Panc1 (cell line): Measurements from ENCODE around the gene PRKCA. TPM values are rescaled to one million over a fixed set of nuclear protein-coding genes. Genes with fewer than 3 reads are reported as not detected.

ENCODE experiments used
- ATAC-seq: fragments of 200-7000 bp; cut with Tn5 transposase; 2 replicates; pipeline ENCODE4 v1.9.1; 2020; ENCODE audit warnings: mild to moderate bottlenecking, moderate library complexity
- BruUV-seq: library from RNA; stranded (reverse); fragments of 400-500 nt; replicated peaks from 2 replicates; lab custom pipeline; 2021; lab: Mats Ljungman, UMichigan
- CTCF ChIA-PET: fragments of 300-600 bp; sonication (Branson Sonifier 250); formaldehyde crosslinking; loops from one replicate; lab custom pipeline; 2022; ENCODE audit warnings: antibody characterized with exemption; lab: Charles Lee
- POLR2A ChIA-PET: fragments of 300-600 bp; sonication (Branson Sonifier 250); formaldehyde crosslinking; loops from one replicate; lab custom pipeline; 2022; ENCODE audit warnings: antibody characterized with exemption; lab: Charles Lee
- DNase-seq: peaks from one replicate; pipeline ENCODE4 v3.0.0-alpha.2; 2010; ENCODE audit warnings: low read depth, low spot score
- H3K27ac ChIP-seq: 2 replicates; pipeline ENCODE4 v1.5.1; 2011; ENCODE audit warnings: mild to moderate bottlenecking, low read length, inconsistent platforms
- H3K27me3 ChIP-seq: fragments of 200-500 bp; sonication (Bioruptor generic); 2 replicates; pipeline ENCODE4 v1.6.0; 2014; ENCODE audit warnings: low read length, inconsistent platforms; ENCODE audit not compliant: control insufficient read depth, insufficient read depth
- H3K36me3 ChIP-seq: fragments of 200-500 bp; sonication (Bioruptor generic); 2 replicates; pipeline ENCODE4 v1.5.1; 2014; ENCODE audit warnings: inconsistent platforms, mild to moderate bottlenecking, low read length, moderate library complexity; ENCODE audit not compliant: control insufficient read depth, insufficient read depth
- H3K4me1 ChIP-seq: 2 replicates; pipeline ENCODE4 v1.5.1; 2011; ENCODE audit warnings: inconsistent platforms, mild to moderate bottlenecking, low read length, moderate library complexity; ENCODE audit not compliant: control insufficient read depth, insufficient read depth
- H3K4me3 ChIP-seq, 2 experiments: 2 replicates each; pipeline ENCODE4 v1.5.1; 2011 to 2012; ENCODE audit warnings: low read depth in 2 of 2, low read length in 2 of 2, mild to moderate bottlenecking in 2 of 2, inconsistent platforms in 1 of 2, moderate library complexity in 1 of 2
- H3K9me3 ChIP-seq: fragments of 200-500 bp; sonication (Bioruptor generic); 2 replicates; pipeline ENCODE4 v1.5.1; 2014; ENCODE audit warnings: low read depth, mild to moderate bottlenecking, inconsistent platforms, low read length, moderate library complexity; ENCODE audit not compliant: control insufficient read depth, insufficient read depth
- POLR2AphosphoS5 ChIP-seq: IDR thresholded peaks from 2 replicates; pipeline ENCODE4 v1.6.1; 2012; ENCODE audit warnings: mild to moderate bottlenecking, low read depth, low read length, moderate library complexity
- SIN3A ChIP-seq: IDR thresholded peaks from 2 replicates; pipeline ENCODE4 v1.6.1; 2012; ENCODE audit warnings: low read depth, mild to moderate bottlenecking, low read length, moderate library complexity, borderline replicate concordance; ENCODE audit not compliant: insufficient read depth
- TCF7L2 ChIP-seq: IDR thresholded peaks from 2 replicates; pipeline ENCODE4 v1.6.1; 2011; ENCODE audit warnings: mild to moderate bottlenecking, low read depth, low read length, inconsistent platforms
- in situ Hi-C: cut with HindIII; loops from 2 replicates; pipeline ENCODE4 v1.10.0; 2016; ENCODE audit warnings: low sequenced_read_pairs, low pct_unique_long_range_greater_than_20kb
- intact Hi-C: fragments of 100-400 bp; cut with micrococcal nuclease; formaldehyde crosslinking; loops from one replicate; pipeline ENCODE4 v1.10.0; 2022; ENCODE audit not compliant: unreplicated experiment
- total RNA-seq: library from RNA; stranded (reverse); gene quantifications from one replicate; pipeline ENCODE4 v1.2.1, GENCODE V29; 2021; ENCODE audit not compliant: unreplicated experiment
- TF ChIP-seq, protein P1 (sequence below), 2 experiments: IDR thresholded peaks; 2 replicates each; pipeline ENCODE4 v1.6.1; 2011 to 2012; ENCODE audit warnings: low read depth in 2 of 2, control low read depth in 1 of 2, low read length in 1 of 2, mild to moderate bottlenecking in 1 of 2, moderate library complexity in 1 of 2; ENCODE audit not compliant: insufficient read depth in 1 of 2
- TF ChIP-seq, protein P2 (sequence below): fragments of 450-650 bp; IDR thresholded peaks from 2 replicates; pipeline ENCODE4 v1.5.1; 2017; ENCODE audit warnings: mild to moderate bottlenecking

The PRKCA gene
- total RNA-seq, 1 experiment from 2014 or later, result 53.0 TPM

DNA sequence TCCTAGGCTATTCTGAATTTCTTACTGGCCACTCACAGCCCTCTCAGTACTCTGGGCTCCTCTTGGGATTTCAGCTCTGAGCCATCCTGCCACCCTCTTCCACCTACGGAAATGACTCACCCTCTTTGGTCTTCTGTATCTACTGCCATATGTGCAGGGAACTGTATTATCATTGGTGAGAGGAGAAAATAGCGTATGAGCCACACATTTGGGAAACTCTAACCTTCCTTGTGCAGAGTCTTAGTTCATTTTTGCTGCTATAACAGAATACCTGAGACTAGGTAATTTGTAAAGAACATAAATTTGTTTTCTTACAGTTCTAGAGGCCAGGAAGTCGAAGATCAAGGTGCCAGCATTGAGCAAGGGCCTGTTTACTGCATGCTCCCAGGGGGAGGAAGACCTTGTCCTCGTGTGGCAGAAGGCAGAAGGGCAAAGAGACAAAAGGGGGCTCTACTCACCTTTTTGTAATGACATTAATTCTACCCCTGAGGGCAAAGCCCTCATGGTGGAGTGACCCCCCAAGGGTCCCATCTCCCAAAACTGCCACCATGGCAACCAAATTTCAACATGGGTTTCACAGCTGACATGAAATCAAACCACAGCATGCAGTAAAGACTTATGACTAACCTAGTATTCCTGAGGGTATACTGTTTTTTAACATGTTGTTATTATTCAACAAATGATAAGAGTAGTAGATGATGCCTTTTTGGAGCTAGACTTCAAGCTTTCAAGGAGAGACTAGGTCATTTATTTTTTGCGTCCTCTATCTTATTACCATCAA is 191.8 kb downstream of the PRKCA start:
- ChIA-PET CTCF (no interaction called here), POLR2A (no interaction called here)
- Histone ChIP-seq H3K36me3 (no peaks in the 10 kb centered on the region), H3K4me1 (peaks cover 16% of the 10 kb centered on the region), H3K9me3 (no peaks in the 10 kb centered on the region), H3K27me3 (no peaks in the 10 kb centered on the region), H3K27ac (0 out of 2 replicates have a peak overlapping the region, but pooled peaks have one; percentile 39), H3K4me3 (no peak overlapping the region)
- peak; percentile 91 for ATAC-seq
- peak; percentile 38 for DNase-seq
- intact Hi-C loops, result no loop called here
- no TSS peak for BruUV-seq
- in situ Hi-C loops, result no loop called here
- TF ChIP-seq, protein P1, sequence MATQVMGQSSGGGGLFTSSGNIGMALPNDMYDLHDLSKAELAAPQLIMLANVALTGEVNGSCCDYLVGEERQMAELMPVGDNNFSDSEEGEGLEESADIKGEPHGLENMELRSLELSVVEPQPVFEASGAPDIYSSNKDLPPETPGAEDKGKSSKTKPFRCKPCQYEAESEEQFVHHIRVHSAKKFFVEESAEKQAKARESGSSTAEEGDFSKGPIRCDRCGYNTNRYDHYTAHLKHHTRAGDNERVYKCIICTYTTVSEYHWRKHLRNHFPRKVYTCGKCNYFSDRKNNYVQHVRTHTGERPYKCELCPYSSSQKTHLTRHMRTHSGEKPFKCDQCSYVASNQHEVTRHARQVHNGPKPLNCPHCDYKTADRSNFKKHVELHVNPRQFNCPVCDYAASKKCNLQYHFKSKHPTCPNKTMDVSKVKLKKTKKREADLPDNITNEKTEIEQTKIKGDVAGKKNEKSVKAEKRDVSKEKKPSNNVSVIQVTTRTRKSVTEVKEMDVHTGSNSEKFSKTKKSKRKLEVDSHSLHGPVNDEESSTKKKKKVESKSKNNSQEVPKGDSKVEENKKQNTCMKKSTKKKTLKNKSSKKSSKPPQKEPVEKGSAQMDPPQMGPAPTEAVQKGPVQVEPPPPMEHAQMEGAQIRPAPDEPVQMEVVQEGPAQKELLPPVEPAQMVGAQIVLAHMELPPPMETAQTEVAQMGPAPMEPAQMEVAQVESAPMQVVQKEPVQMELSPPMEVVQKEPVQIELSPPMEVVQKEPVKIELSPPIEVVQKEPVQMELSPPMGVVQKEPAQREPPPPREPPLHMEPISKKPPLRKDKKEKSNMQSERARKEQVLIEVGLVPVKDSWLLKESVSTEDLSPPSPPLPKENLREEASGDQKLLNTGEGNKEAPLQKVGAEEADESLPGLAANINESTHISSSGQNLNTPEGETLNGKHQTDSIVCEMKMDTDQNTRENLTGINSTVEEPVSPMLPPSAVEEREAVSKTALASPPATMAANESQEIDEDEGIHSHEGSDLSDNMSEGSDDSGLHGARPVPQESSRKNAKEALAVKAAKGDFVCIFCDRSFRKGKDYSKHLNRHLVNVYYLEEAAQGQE (IDR thresholded peaks at IDR 0.05; ENCODE audit: insufficient read depth in 1 of 2, low read depth in 2 of 2, low read length in 1 of 2), result no peak
- no peak for TF ChIP-seq SIN3A
- TF ChIP-seq TCF7L2, result no peak
- TF ChIP-seq, protein P2, sequence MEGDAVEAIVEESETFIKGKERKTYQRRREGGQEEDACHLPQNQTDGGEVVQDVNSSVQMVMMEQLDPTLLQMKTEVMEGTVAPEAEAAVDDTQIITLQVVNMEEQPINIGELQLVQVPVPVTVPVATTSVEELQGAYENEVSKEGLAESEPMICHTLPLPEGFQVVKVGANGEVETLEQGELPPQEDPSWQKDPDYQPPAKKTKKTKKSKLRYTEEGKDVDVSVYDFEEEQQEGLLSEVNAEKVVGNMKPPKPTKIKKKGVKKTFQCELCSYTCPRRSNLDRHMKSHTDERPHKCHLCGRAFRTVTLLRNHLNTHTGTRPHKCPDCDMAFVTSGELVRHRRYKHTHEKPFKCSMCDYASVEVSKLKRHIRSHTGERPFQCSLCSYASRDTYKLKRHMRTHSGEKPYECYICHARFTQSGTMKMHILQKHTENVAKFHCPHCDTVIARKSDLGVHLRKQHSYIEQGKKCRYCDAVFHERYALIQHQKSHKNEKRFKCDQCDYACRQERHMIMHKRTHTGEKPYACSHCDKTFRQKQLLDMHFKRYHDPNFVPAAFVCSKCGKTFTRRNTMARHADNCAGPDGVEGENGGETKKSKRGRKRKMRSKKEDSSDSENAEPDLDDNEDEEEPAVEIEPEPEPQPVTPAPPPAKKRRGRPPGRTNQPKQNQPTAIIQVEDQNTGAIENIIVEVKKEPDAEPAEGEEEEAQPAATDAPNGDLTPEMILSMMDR, result no peak
- no peak for TF ChIP-seq POLR2AphosphoS5

DNA sequence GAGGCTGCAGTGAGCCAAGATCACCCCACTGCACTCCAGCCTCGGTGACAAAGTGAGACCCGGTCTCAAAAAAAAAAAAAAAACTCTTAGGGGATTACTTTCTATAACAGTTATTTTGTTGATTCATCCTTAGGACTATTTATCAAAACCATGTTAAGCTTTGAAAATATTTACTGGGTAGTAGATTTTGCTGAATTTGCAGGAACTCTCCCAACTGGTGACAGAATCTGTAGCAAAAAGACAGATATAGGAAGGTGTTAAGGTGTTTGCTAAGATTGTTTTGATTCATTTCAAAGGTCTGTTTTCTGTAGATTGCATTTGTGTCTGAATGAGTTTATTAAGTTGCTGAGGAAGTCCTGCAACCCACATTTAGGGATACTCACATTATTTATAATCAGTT is 192.6 kb downstream of the PRKCA start:
- H3K27me3 ChIP-seq, result no peaks in the 10 kb centered on the region
- H3K9me3 ChIP-seq, result no peaks in the 10 kb centered on the region
- intact Hi-C loops, result no loop called here
- no peaks in the 10 kb centered on the region for H3K36me3 ChIP-seq
- H3K27ac ChIP-seq, result no peak overlapping the region
- ChIA-PET POLR2A (interaction anchor here (0.6 kb wide), 1 partner anchor 150 kb away, joined by 3 read pairs; no protein-coding TSS in a partner anchor), CTCF (no interaction called here)
- DNase-seq (no peak), ATAC-seq (no peak)
- TF ChIP-seq, protein P2, result no peak
- H3K4me1 ChIP-seq, result peaks cover 16% of the 10 kb centered on the region
- in situ Hi-C loops, result no loop called here
- BruUV-seq, result no TSS peak
- no peak overlapping the region for H3K4me3 ChIP-seq
